ENCODE measurements around the gene TMPRSS9.

The TMPRSS9 gene

DNA sequence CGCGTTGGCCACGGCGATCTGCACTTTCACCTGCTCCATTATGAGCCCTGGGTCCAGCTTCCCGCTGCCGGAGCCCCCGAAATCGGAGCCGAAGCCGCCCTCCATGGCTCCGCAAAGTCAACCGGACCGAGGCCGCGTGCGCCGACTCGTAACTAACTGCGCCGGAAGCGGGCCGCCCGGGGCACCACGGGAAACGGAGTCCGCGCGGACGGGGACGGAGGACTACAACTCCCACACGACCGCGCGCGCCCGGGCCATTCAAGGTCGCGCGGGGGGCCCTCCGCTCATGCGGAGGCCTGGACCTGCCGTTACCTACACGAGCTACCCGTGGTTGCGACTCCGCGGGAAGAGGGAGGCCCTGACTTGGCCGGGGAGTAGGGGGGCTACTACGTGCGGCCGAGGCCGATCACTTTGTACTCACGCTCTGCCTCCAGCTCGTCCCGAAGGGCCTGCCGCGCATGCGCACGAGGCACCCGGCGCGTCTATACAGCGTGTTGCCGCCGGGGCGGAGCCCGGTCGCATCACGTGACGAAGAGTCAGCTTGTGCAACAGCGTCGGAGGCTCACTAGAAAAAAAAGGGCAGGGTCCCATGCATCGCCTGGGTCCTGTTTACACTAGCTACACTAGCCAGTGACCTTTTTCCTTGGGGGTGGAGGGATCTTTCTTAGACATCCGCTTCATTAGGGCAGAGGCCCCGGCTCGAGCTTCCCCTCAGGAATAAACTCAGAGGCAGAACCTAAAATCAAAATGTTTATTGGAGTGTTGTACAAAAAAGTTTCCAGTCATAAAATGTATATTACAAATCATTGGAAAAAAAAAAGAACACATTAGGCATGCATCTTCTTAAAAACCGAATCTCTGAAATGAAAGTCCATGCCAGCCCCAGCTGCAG, 67.6 kb downstream of the TMPRSS9 start, which contains the start of gene TIMM13:
Gene TIMM13 (minus strand): TSS at position 158 of the 892 bp plus-strand sequence. CDS start 53 bp downstream, at position 105.
- H3K4me3 ChIP-seq (ENCODE audit: low read length) = peak within 1 kb of the TSS; percentile 85
- DNase-seq (ENCODE audit: low read depth, low spot score) = peak; percentile 92

DNA sequence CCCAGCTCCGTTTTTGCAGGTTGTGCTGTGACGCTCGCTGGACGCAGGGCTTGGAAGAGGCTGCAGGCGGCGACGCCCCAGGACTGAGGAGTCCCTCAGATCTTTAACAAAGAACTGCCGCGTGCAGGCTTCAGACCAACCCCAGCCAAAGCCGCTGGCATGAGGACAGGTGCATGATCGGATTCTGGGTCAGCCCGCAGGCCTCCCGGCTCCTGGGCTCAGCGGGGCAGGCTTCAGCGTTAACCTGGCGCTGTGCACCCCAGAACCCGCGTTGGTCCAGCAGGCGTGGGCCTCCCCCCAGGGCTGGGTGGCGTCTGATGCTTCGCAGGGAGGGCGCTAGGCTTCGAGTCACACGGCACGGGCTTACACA, 68.2 kb downstream of the TMPRSS9 start:
- no peak overlapping the region for H3K4me3 ChIP-seq (ENCODE audit: low read length)
- DNase-seq (ENCODE audit: low read depth, low spot score) = no peak

DNA sequence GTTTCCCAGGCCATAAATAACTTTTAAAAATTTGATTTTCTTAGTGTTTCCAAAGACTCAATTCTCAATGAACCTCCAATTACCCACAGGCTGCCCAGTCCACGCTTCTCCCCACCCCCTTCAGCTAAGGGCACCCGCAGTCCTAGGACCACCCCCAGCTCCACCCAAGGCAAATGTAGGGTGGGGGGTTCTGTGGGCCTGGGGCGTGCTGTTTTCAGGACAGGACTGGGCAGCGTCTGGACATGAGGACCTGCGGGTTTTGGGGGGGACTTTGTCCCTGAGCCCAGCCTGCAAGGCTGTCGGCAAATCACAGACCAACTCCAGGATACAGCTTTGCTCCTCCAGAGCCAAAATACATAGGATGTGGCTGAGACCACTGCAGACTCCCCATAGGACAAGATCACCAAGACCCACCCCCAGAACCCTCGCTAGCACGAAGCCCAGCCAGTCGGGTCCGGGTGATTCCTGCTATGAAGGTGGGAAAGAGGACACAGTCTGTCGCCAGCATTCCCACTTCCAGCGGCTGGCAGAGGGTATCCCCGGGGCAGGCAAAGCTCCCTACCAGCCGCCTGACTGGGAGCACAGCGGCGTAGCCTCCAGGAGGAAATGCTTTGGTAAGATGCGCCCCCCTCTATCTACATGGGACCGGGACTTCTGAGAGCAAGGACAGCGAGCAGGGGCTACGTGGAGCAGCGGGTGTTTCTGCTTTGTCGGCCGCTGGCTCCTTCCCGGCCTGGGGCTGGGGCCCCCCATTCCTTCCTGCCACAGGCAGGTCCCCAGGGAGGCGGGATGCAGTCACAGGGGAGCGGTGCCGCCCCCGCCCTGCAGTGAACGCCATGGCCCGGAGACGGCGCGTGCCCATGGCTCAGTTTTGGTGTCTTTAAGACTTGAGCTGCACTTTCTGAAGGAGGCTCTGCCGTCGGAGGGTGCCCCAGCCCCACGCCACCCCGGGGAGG, 69.0 kb downstream of the TMPRSS9 start:
- DNase-seq (ENCODE audit: low read depth, low spot score) = no peak
- no peak overlapping the region for H3K4me3 ChIP-seq (ENCODE audit: low read length)

DNA sequence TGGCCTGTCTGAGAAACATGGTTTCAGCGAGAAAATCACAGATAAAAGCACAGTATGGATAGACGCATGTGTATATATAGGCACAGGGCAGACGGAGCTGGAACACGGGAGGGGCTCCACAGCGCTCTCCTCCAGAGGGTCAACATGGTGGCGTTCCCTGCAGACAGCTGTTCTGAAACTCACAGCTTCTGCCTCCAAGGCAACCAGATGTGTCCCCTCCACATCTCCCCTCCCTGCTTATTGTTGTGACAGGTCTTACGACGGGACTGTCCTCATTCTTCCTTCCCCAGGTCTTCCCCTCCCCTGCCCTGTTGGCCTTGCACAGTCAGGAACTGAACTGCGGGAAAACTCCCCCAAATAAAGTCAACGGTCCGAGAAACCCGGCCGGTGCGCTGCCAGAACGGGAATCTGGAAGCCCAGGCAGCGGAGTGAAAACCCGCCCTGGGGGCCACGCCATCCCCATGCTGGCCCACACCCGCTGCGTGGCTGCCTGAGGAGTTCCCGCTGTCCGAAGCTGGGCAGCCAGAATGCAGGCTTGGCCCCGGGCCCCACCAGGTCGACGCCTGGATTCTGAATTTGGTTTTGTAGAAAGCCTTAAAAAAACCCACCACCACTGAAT, 70.0 kb downstream of the TMPRSS9 start:
- no peak for DNase-seq (ENCODE audit: low read depth, low spot score)
- no peak overlapping the region for H3K4me3 ChIP-seq (ENCODE audit: low read length)

DNA sequence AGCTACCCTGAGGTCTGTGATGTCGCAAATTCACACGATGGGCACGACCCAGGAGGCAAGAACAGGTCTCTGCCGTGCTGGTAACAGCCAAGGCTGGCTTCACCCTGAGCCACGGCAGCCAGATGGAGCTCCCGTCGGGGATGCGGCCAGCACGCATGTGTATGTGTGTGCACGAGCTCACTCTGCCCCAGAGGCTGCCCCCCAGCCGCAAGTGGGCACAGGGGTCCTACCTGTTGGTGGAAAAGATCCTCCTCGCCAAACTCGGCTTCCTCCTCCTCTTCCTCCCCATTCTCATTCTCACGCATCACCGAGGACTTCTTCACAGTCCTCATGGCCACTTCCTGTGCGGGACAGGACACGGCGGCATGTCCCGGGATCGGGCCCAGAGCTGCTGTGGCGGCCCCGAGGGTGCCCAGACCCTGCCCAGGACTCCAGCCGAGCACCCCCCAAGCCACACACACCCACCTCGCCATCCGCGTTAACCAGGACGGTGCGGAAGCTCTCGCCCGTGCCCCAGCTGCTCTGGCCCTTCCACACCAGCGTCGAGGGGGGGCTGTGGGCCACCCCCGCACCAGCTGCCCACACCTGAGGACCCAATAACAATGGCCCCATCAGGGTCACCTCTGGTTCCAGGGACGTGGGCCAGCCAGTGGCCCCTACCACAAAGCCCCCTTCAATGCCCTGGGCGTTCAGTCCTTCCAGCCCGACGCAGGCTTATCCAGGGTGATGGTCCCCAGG, 71.4 kb downstream of the TMPRSS9 start:
- no peak for DNase-seq (ENCODE audit: low read depth, low spot score)
- no peak overlapping the region for H3K4me3 ChIP-seq (ENCODE audit: low read length)

DNA sequence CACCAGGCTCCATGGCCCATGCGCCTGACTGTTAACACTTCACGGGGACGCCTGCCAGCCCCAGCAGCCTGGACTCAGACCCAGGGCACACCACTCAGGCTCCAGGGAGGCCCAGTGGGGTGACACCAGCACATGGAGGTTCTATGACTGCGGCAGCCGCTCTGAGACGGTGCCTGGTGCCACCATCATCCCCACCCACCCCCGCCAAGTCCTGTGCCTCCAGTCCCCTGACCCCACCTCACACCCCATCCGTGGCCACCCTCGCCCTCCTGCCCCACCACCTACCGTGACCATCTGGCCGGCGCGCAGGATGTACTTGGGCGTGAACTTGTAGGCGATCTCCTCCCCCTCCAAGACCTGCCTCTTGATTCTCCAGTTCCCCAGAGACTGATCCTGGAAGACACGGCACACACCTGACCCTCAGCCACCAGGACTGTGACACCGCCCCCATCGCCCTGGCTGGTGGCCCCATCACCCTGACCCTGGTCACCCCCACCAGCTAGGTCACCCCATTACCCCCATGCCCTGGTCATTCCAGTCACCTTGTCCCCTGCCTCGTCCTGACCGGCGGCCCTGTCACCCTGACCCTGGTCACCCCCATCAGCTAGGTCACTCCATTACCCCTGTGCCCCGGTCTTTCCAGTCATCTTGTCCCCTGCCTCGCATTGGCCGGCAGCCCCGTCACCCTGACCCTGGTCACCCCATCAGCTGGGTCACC, 72.2 kb downstream of the TMPRSS9 start:
- DNase-seq (ENCODE audit: low read depth, low spot score) = no peak
- no peak overlapping the region for H3K4me3 ChIP-seq (ENCODE audit: low read length)

DNA sequence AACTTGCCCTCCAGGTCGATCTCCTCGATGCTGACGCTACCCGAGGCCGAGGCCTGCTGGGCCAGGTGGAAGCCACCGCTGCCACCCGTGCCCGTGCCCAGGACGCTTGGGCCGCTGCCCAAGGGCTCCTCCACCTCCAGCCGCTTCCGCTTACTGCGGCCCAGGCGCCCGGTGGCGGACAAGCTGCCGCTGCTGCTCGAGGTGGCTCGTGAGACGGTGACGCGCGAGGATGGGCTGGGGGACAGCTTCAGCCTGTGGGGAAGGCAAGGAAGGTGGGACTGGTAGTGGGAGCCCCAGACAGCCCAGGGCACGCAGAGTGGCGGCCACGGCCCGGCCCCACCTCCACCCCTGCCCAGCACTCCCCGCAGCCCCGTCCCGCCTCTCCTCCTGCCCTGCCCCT, 73.8 kb downstream of the TMPRSS9 start:
- H3K4me3 ChIP-seq (ENCODE audit: low read length) = no peak overlapping the region
- DNase-seq (ENCODE audit: low read depth, low spot score) = no peak

DNA sequence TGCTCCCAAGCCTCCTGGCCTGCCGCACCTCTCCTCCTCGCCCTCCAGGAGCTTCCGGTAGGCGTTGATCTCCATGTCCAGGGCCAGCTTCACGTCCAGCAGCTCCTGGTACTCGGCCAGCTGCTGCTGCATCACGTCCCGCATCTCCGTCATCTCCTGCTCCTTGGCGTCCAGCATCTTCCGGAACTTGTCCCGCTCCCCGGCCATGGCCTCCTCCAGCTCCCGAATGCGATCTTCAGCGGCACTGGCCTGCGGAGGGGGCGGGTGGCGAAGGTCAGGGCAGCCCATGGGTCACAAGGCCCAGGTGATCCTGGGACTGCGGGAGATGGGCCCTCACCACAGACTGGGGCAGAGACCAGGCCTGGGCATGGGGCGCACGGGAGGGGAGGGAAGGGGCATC, 74.2 kb downstream of the TMPRSS9 start:
- H3K4me3 ChIP-seq (ENCODE audit: low read length) = no peak overlapping the region
- DNase-seq (ENCODE audit: low read depth, low spot score) = no peak

DNA sequence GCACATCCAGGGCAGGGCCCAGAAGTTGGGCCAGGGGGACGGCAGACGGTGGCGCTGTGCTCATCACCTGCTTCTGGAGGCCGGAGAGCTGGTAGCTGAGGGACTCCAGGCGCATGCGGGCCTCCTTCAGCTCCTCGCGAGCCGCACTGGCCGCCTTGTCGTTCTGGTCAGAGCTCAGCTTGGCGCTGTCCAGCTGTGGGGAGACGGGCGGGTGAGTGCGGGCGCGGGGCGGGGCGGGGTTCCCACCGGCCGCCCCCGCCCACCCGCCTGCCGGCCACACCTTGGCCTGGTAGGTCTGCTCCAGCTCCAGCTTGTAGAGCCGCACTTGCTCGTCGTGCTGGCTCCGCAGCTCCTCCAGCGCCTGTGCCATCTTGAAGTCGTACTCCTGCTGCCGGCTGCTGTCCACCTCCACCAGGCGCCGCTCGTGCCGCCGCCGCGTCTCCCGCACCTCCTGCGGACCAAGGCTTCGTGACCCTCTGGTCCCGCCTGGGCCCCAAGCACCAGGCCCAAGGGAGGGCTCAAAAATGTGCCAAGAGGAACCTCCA, 74.7 kb downstream of the TMPRSS9 start:
- no peak for DNase-seq (ENCODE audit: low read depth, low spot score)
- H3K4me3 ChIP-seq (ENCODE audit: low read length) = no peak overlapping the region

DNA sequence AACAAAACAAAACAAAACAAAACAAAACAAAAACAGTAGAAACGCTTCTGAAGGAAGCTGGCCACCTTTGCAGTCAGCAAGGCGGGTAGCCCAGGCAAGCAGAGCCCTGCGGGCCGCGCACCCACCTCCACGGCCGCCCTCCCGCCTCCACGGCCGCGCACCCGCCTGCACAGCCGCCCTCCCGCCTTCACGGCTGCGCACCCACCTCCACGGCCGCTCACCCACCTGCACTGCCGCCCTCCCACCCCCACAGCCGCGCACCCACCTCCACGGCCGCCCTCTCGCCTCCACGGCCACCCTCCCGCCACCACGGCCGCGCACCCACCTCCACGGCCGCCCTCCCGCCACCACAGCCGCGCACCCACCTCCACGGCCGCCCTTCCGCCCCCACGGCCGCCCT, 76.3 kb downstream of the TMPRSS9 start:
- DNase-seq (ENCODE audit: low read depth, low spot score) = no peak
- H3K4me3 ChIP-seq (ENCODE audit: low read length) = no peak overlapping the region

DNA sequence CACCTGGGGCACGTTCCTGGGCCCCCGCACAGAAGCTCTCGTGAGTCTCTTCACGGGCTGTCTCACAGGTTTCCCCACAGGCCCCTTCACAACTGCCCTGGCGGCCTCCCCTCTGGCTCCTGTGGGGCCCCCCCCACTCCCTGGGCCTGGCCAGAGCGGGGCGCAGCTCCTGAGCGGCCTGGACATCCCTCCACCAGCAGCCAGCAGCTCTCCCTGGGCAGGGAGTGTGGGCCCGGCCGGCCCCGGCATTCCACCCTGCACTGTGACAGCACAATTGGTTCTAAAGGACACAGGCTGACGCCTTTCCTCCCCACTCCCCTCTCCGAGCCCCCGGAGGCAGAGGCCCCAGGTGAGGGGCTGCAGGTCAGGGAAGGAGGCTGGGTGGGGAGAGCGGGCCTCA, 76.9 kb downstream of the TMPRSS9 start:
- no peak overlapping the region for H3K4me3 ChIP-seq (ENCODE audit: low read length)
- no peak for DNase-seq (ENCODE audit: low read depth, low spot score)

DNA sequence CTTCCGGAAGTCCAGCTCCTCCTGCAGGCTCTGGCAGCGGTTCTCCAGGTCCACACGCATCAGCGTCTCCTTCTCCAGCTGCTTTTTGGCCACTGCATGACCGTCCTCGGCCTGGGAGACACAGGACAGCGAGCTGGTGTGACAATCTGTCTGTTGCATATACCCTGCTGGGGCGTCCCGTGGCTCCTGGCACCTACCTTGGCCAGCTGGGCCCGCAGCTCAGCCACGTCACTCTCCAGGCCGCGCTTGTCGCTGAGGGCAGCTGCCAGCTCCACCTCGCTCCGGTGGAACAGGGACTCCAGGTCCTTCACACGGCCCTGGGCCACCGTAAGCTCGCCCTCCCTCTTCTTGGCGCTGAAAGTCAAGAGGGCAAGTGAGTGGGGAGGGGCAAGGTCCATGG, 78.1 kb downstream of the TMPRSS9 start:
- H3K4me3 ChIP-seq (ENCODE audit: low read length) = no peak overlapping the region
- no peak for DNase-seq (ENCODE audit: low read depth, low spot score)

DNA sequence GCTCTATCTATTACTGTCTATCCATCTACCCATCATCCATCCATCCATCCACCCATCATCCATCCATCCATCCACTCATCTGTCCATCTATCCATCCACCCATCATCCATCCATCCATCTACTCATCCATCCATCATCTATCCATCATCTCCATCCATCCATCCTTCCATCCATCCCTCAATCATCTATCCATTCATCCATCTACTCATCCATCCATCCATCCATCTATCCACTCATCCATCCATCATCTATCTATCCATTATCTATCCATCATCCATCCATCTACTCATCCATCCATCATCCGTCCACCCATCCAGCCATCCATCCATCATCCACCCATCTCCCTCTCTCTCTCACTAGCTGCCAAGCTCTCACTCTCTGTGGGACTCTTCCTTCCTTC, 80.5 kb downstream of the TMPRSS9 start:
- H3K4me3 ChIP-seq (ENCODE audit: low read length) = no peak overlapping the region
- DNase-seq (ENCODE audit: low read depth, low spot score) = no peak

DNA sequence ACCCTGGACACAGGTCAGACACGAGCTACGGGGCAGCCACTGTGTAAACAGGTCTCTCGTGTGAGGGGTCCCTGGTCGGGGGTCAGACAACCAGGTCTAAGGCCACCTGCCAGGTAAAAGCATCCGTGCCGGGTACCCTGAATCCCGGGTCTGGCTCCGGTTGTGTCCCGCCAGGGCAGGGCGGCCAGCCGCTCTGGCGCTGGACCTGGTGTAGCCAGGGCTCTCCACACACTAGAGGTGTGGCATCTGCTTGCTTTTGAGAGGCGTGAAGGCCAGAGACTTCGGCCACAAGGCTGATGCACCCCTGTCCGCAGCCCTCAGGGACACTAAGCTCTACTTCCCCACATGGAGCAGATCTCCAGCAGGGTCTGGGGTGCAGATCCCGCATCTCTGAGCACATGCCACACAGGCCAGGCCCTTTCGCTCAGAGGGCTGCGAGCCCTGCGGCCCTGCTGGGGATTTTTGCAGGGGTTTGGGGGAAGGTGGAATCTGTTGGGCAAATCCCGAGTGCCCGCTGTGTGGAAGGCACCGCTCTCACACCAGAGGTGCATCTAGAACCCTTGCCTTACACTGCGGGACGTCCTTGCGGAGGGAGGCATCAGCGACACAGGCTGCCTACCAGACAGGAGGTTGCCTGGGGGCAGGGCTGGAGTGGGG, 81.2 kb downstream of the TMPRSS9 start:
- H3K4me3 ChIP-seq (ENCODE audit: low read length) = no peak overlapping the region
- no peak for DNase-seq (ENCODE audit: low read depth, low spot score)

DNA sequence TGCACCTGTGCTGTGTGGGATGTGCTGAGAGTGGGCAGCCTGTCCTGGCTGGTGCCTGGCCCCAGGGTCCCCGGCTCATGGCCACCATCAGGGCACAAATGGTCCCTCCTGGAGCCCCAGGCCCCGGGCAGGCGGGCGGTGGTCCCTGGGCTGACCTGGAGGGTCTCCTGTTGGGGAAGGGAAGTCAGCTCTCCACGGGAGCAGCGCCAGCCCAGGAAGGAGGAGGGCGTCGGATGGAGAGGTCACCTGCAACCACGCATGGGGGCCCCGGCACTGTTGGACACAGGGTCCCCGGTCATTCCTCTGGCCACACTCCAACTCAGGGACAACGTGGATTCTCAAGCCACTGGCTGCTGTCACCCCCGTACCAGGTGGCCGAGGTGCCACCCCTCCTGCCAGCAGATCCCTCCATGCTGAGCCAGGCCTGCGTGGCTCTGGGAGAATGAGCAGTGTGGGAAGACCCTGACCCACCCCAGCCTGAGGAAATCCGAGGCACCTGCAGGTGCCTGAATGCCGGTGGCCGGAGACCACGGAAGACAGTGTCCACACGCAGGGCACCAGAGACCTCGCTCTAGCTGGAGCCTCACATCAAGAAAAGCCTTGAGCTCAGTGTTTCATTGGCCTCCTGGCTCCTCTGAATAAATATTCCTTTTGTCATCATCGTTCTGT, 83.2 kb downstream of the TMPRSS9 start:
- H3K4me3 ChIP-seq (ENCODE audit: low read length) = no peak overlapping the region
- DNase-seq (ENCODE audit: low read depth, low spot score) = no peak

DNA sequence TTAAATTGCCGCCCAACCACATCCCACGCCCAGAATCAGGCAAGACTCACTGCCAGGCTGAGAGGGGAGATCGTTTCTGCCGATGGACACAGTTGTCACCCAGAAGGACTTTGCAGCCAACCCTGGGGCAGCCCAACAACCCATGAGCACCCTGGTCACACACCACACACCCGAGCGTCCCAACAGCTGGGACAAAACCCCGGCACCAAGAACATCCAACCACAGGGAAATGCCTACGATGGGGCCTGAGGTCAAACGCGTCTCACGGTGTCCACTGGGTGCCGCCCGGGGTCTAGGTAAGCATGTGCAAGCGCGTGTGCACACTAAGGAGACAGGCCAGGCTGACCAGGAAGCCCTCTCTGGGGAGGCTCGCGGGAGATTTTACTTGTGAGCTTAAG, 83.7 kb downstream of the TMPRSS9 start:
- H3K4me3 ChIP-seq (ENCODE audit: low read length) = no peak overlapping the region
- DNase-seq (ENCODE audit: low read depth, low spot score) = no peak
